ENCODE measurements around the gene TBC1D8.

Gene TBC1D8

GRCh38 chr2:101151146-101151858, at the start of gene TBC1D8:
Gene TBC1D8, minus strand, starts transcription at chr2:101151382. Its CDS starts 129 bp downstream, at chr2:101151253.
- DNase-seq (ENCODE audit: low read depth), result no peak
- no peak for TF ChIP-seq CTCF (IDR thresholded peaks at IDR 0.05; ENCODE audit: control insufficient read depth, insufficient read depth, low read depth, low read length, missing control alignments)
- peak within 1 kb of the TSS; percentile 65 for H3K4me3 ChIP-seq (ENCODE audit: control insufficient read depth, low read depth, low read length)

GRCh38 chr2:101200676-101201075, 49.5 kb upstream of the TBC1D8 start:
- TF ChIP-seq CTCF (IDR thresholded peaks at IDR 0.05; ENCODE audit: control insufficient read depth, insufficient read depth, low read depth, low read length, missing control alignments), result no peak
- H3K4me3 ChIP-seq (ENCODE audit: control insufficient read depth, low read depth, low read length), result no peak overlapping the region
- DNase-seq (ENCODE audit: low read depth), result no peak

GRCh38 chr2:101199251-101199791, 48.1 kb upstream of the TBC1D8 start:
- H3K4me3 ChIP-seq (ENCODE audit: control insufficient read depth, low read depth, low read length), result no peak overlapping the region
- no peak for DNase-seq (ENCODE audit: low read depth)
- no peak for TF ChIP-seq CTCF (IDR thresholded peaks at IDR 0.05; ENCODE audit: control insufficient read depth, insufficient read depth, low read depth, low read length, missing control alignments)

- DNase-seq (ENCODE audit: low read depth), result no peak
- H3K4me3 ChIP-seq (ENCODE audit: control insufficient read depth, low read depth, low read length), result no peak overlapping the region
- TF ChIP-seq CTCF (IDR thresholded peaks at IDR 0.05; ENCODE audit: control insufficient read depth, insufficient read depth, low read depth, low read length, missing control alignments), result no peak
Measured at GRCh38 chr2:101197814-101198213, 46.6 kb upstream of the TBC1D8 start.

- no peak for TF ChIP-seq CTCF (IDR thresholded peaks at IDR 0.05; ENCODE audit: control insufficient read depth, insufficient read depth, low read depth, low read length, missing control alignments)
- no peak for DNase-seq (ENCODE audit: low read depth)
- no peak overlapping the region for H3K4me3 ChIP-seq (ENCODE audit: control insufficient read depth, low read depth, low read length)
Measured at GRCh38 chr2:101197215-101197745, 46.1 kb upstream of the TBC1D8 start.

GRCh38 chr2:101195871-101196661, 44.9 kb upstream of the TBC1D8 start:
- H3K4me3 ChIP-seq (ENCODE audit: control insufficient read depth, low read depth, low read length), result no peak overlapping the region
- no peak for TF ChIP-seq CTCF (IDR thresholded peaks at IDR 0.05; ENCODE audit: control insufficient read depth, insufficient read depth, low read depth, low read length, missing control alignments)
- DNase-seq (ENCODE audit: low read depth), result no peak
